Left ventricle myocardium inferior (tissue), 1 donor: ENCODE results near the gene ZGPAT. TPM values are rescaled to one million over a fixed set of nuclear protein-coding genes. Genes with fewer than 3 reads are reported as not detected.

Experiments used
- DNase-seq: peaks from one replicate; pipeline ENCODE4 v3.0.0-alpha.2; 2020
- H3K27ac ChIP-seq: fragments of 200-600 bp; replicated peaks from 2 replicates; pipeline ENCODE4 v1.8.0; 2021
- H3K27me3 ChIP-seq: fragments of 200-600 bp; 2 replicates; pipeline ENCODE4 v1.8.0; 2021; ENCODE audit warnings: low read depth
- H3K36me3 ChIP-seq: fragments of 200-600 bp; 2 replicates; pipeline ENCODE4 v1.8.0; 2021
- H3K4me1 ChIP-seq: fragments of 200-600 bp; 2 replicates; pipeline ENCODE4 v1.8.0; 2021
- H3K4me3 ChIP-seq: fragments of 200-600 bp; 2 replicates; pipeline ENCODE4 v1.8.0; 2021; ENCODE audit warnings: mild to moderate bottlenecking, moderate library complexity
- H3K9me3 ChIP-seq: fragments of 200-600 bp; replicated peaks from 2 replicates; pipeline ENCODE4 v1.8.0; 2021
- intact Hi-C: fragments of 100-400 bp; cut with micrococcal nuclease; formaldehyde crosslinking; loops from one replicate; pipeline ENCODE4 v1.11.0; 2022
- total RNA-seq: library from RNA; stranded (reverse); fragmentation: NEBNext Ultra II Directional; extraction: Animal tissue kit (Norgen Biotek cat#: 25700); gene quantifications from one replicate; pipeline ENCODE4 v1.2.1, GENCODE V29; 2021
- TF ChIP-seq, protein P1 (sequence below): fragments of 200-600 bp; IDR thresholded peaks from 2 replicates; pipeline ENCODE4 v1.8.0; 2021; ENCODE audit warnings: antibody characterized with exemption, mild to moderate bottlenecking, borderline replicate concordance
- donor health status: DM: no; HTN: yes; CAD: no; lungs with severe emphysema.

ZGPAT gene
- total RNA-seq, 1 donor from 2014 or later = 15.8 TPM

DNA sequence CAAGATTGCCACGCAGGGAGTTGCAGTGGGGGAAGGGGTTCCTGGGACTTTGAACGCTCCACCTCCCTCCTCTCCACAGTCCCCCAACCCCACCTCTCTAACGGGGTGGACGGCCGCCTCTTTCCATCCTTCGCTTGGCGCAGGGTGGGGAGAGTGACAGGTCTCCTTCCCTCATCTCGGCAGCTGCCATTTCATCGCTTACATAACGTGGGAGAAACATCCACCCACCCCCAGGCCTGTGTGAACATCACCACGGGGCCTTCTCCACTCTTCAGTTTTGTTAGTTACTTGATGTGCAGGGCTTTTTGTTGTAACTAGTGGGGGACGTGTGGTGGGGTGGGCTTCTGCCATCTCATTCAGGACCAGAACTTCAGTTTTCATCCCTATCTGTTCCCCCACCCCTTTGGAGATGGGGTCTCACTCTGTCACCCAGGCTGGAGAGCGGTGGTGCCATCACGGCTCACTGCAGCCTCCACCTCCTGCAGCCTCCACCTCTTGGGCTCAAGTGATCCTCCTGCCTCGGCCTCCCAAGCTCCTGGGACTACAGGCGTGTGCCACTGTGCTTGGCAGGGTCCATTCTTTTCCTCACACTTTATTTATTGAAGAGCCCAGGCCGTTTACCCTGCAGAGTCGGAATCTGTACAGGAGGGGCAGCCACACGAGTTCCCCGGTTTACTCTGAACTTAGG, 32.0 kb upstream of the ZGPAT start:
- Histone ChIP-seq H3K4me1 (peaks cover under 1% of the 10 kb centered on the region), H3K36me3 (peaks cover 57% of the 10 kb centered on the region), H3K9me3 (no peaks in the 10 kb centered on the region), H3K27me3 (no peaks in the 10 kb centered on the region), H3K4me3 (no peak overlapping the region), H3K27ac (no peak overlapping the region)
- intact Hi-C loops = no loop called here
- no peak for DNase-seq
- TF ChIP-seq, protein P1, sequence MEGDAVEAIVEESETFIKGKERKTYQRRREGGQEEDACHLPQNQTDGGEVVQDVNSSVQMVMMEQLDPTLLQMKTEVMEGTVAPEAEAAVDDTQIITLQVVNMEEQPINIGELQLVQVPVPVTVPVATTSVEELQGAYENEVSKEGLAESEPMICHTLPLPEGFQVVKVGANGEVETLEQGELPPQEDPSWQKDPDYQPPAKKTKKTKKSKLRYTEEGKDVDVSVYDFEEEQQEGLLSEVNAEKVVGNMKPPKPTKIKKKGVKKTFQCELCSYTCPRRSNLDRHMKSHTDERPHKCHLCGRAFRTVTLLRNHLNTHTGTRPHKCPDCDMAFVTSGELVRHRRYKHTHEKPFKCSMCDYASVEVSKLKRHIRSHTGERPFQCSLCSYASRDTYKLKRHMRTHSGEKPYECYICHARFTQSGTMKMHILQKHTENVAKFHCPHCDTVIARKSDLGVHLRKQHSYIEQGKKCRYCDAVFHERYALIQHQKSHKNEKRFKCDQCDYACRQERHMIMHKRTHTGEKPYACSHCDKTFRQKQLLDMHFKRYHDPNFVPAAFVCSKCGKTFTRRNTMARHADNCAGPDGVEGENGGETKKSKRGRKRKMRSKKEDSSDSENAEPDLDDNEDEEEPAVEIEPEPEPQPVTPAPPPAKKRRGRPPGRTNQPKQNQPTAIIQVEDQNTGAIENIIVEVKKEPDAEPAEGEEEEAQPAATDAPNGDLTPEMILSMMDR = no peak

DNA sequence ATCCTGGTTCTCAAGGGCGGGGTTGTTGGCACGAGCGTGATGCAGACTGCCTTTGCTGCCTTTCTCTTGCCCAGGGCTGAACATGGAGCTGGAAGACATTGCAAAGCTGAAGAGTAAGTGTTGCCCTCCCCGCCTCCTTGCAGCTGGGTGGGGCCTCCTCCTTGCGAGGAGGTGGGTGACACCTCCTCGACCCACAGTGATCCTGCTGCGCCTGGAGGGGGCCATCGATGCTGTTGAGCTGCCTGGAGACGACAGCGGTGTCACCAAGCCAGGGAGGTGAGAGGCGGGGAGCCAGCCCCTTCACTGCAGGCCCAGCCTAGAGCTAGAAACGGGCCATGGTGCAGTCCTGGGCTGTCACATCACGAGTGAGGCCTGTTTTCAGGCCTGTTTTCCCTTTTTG, 29.8 kb upstream of the ZGPAT start:
- H3K36me3 ChIP-seq = peaks cover 51% of the 10 kb centered on the region
- TF ChIP-seq, protein P1 = no peak
- no peak overlapping the region for H3K4me3 ChIP-seq
- no peaks in the 10 kb centered on the region for H3K9me3 ChIP-seq
- no peaks in the 10 kb centered on the region for H3K27me3 ChIP-seq
- no peak overlapping the region for H3K27ac ChIP-seq
- intact Hi-C loops = no loop called here
- peaks cover 22% of the 10 kb centered on the region for H3K4me1 ChIP-seq
- no peak for DNase-seq

DNA sequence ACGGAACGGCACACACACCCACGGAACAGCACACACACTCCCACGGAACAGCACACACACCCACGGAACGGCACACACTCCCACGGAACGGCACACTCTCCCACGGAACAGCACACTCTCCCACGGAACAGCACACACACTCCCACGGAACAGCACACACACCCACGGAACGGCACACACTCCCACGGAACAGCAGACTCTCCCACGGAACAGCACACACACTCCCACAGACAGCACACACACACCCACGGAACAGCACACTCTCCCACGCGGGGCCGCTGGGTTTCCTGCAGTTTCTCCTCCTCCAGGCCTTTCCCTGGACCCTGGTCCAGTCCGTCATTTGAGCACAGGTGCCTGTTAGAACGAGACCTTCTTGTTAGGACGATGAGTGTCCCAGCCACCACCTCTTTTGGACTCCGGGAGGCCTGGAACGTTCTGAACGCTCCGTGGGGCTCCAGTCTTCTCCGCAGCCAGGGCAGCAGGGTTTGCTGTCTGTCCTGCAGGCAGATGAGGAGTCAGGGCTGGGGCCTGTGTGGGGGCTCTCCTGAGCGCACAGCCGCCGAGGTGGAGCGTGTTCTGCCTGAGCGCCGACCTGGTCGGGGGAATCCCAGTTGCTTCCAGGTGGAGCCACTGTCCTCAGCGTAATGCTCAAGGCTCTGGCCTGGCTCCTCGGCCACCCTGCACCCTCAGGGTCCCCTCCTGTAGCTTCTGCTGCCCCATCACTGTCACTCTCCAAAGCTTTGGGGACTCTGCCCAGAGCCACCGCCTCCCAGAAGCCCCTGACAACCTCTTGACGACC, 29.0 kb upstream of the ZGPAT start:
- no peaks in the 10 kb centered on the region for H3K27me3 ChIP-seq
- H3K36me3 ChIP-seq = peaks cover 49% of the 10 kb centered on the region
- no peak overlapping the region for H3K4me3 ChIP-seq
- intact Hi-C loops = no loop called here
- TF ChIP-seq, protein P1 = no peak
- no peak overlapping the region for H3K27ac ChIP-seq
- DNase-seq = no peak
- peaks cover 27% of the 10 kb centered on the region for H3K4me1 ChIP-seq
- no peaks in the 10 kb centered on the region for H3K9me3 ChIP-seq

DNA sequence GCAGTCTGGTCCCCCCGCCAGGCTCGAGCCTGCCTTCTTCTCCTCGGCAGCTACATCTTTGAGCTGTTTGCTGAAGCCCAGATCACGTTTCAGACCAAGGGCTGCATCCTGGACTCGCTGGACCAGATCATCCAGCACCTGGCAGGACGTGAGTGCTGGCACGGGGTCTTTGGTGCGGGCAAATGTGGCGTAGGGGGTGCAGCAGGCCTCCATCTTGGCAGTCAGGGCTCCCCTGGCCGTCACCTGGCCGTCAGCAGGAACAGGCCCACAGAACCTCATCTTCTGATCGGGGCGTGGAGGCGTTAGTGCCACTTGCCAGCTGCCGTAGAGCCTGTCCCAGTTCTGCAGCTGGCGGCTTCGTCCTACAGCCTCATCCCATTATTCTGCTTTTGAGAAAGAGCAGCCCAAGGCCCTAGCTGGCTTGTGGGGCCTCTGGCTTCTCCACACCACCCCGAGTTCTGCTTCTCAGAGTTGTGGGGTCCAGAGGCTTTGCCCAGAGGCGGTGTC, 28.0 kb upstream of the ZGPAT start:
- Histone ChIP-seq H3K27ac (no peak overlapping the region), H3K4me3 (no peak overlapping the region), H3K4me1 (peaks cover 31% of the 10 kb centered on the region), H3K9me3 (no peaks in the 10 kb centered on the region), H3K27me3 (no peaks in the 10 kb centered on the region), H3K36me3 (peaks cover 39% of the 10 kb centered on the region)
- intact Hi-C loops = no loop called here
- TF ChIP-seq, protein P1 = no peak
- DNase-seq = no peak

DNA sequence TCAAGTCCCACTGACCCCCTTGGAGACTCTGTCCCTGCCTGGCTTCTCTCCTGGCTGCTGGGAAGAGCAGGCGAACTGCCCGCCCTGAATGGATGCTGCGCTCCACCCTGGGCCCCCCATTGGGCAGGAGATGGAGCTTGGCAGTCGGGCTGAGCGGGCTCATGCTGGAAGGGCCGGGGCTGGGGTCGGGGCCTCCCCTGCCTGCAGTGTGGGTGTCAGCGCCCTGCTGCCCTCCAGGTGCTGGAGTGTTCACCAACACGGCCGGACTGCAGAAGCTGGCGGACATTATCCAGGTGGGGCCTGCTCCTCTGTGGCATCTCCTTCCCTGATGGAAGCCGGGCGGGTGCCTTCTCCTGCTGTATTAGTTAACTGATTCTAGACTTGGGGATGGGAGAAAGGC, 27.4 kb upstream of the ZGPAT start:
- peaks cover 36% of the 10 kb centered on the region for H3K4me1 ChIP-seq
- H3K27ac ChIP-seq = no peak overlapping the region
- no peaks in the 10 kb centered on the region for H3K27me3 ChIP-seq
- TF ChIP-seq, protein P1 = no peak
- DNase-seq = no peak
- H3K4me3 ChIP-seq = no peak overlapping the region
- intact Hi-C loops = no loop called here
- no peaks in the 10 kb centered on the region for H3K9me3 ChIP-seq
- peaks cover 33% of the 10 kb centered on the region for H3K36me3 ChIP-seq
